Left ventricle myocardium superior (tissue), 1 donor: ENCODE data around the gene ACBD5. TPM values are rescaled to one million over a fixed set of nuclear protein-coding genes. Genes with fewer than 3 reads are reported as not detected.
"Not testable (repeated sequence)": the region's sequence is repeated elsewhere in the genome, so short reads cannot be mapped to it uniquely, and the experiment has no call there.

Source experiments
- ATAC-seq: fragments of 200-7000 bp; cut with Tn5 transposase; one replicate; pipeline ENCODE4 v1.9.1; 2020; ENCODE audit warnings: mild to moderate bottlenecking, moderate library complexity
- DNase-seq: peaks from one replicate; pipeline ENCODE4 v3.0.0-alpha.2; 2020
- intact Hi-C: fragments of 100-400 bp; cut with micrococcal nuclease; formaldehyde crosslinking; loops from one replicate; pipeline ENCODE4 v1.11.0; 2022
- total RNA-seq: library from RNA; stranded (reverse); fragmentation: NEBNext Ultra II Directional; extraction: Animal tissue kit (Norgen Biotek cat#: 25700); gene quantifications from one replicate; pipeline ENCODE4 v1.2.1, GENCODE V29; 2021
- donor health status: DM: no; HTN: yes; CAD: no; lungs with severe emphysema.

ACBD5 gene
- total RNA-seq, 1 donor from 2014 or later, result 87.7 TPM

DNA sequence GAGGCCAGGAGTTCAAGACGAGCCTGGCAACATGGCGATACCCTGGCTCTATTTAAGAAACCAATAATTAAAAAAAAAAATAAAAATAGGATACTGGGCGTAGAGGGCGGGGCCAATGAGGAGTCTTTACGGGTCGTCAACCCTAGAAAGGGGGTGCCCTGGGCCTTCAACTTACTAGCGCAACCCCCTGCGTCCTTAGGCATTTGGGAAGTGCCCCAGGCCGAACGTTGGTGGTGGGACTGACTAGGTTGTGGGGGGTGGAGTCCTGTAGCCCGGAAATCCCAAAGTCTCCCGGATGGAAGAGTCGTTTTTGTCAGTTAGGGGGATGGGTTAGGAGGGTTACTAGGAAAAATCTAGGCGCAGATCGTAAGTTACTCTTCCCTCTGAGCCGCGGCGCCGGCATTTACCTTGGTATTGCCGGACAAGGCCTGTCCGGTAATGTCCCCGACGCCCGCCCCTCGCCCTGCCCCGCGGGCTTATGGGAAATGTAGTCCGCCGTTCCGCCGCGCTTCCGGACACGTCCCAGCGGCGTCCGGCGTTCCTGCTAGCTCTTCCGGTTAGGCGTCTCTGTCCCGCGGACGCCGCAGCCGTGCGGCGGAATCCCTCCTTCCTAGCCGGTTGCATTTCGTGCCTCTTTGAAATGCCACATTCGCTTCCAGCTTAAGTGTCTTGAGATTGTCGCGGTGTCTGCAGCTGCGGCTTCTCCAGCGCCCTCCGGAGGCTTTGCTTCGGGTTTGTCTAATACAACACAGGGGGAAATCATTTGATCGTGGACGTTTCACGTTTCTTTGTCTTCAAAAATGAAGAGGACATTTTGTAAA is 1.3 kb upstream of the ACBD5 start:
- DNase-seq, result peak; percentile 96
- ATAC-seq, result peak; percentile 88
- intact Hi-C loops, result no loop called here

DNA sequence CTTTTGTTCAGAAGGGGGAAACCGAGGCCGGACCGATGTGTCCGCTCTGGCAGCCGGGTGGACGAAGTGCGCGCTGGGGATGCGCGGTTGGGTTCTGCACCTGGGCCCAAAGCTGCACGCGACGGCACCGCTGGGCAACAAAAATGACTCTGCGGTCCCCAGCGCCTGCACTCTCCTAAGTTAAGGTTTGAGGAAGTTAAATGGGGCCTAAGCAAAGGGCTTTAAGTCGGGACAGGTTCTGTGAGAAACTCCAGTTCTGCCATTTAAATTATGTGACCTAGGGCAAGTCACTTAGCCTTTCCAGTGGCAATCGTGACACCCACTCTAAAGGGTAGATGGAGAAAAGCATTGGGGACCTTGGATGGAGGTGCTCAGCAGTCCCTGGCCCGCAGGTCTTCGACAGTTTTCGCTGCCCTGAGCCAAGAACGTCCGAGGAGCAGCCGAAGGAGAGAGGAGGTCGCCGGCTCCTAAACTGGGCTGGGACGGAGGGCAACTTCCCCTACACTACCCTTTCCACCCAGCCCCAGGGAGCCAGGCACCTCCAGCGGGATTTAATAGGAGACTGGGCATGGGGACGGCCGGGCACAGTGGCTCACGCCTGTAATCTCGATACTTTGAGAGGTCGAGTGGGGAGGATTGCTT is 534 bp upstream of the ACBD5 start:
- DNase-seq (peak; percentile 40), ATAC-seq (peak; percentile 15)

DNA sequence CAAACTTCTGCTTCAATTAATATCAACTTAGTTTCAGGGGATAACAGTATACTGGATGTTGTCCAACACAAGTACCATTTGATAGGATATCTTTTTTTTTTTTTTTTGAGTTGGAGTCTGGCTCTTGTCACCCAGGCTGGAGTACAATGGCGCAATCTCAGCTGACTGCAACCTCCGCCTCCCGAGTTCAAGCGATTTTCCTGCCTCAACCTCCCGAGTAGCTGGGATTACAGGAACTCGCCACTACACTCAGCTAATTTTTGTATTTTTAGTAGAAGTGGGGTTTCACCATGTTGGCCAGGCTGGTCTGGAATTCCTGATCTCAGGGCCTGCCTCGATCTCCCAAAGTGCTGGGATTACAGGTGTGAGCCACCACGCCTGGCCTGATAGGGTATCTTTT is 3.1 kb downstream of the ACBD5 start:
- intact Hi-C loops, ATAC-seq, DNase-seq: not testable (repeated sequence)

More for the DNA sequence above, 534 bp upstream of the ACBD5 start:
- intact Hi-C loops, result no loop called here

- ATAC-seq, intact Hi-C loops, DNase-seq: not testable (repeated sequence)
Observed at GRCh38 chr10:27236589-27237128, 3.9 kb downstream of the ACBD5 start.

GRCh38 chr10:27235706-27236105 is 4.9 kb downstream of the ACBD5 start:
- ATAC-seq (no peak), DNase-seq (no peak)
- intact Hi-C loops, result no loop called here

GRCh38 chr10:27230022-27230421 is 10.6 kb downstream of the ACBD5 start:
- no peak for DNase-seq

GRCh38 chr10:27225642-27226257 is 14.8 kb downstream of the ACBD5 start:
- intact Hi-C loops, result no loop called here
- no peak for ATAC-seq
- no peak for DNase-seq

More at GRCh38 chr10:27230022-27230421, 10.6 kb downstream of the ACBD5 start:
- intact Hi-C loops, result no loop called here
- no peak for ATAC-seq

DNA sequence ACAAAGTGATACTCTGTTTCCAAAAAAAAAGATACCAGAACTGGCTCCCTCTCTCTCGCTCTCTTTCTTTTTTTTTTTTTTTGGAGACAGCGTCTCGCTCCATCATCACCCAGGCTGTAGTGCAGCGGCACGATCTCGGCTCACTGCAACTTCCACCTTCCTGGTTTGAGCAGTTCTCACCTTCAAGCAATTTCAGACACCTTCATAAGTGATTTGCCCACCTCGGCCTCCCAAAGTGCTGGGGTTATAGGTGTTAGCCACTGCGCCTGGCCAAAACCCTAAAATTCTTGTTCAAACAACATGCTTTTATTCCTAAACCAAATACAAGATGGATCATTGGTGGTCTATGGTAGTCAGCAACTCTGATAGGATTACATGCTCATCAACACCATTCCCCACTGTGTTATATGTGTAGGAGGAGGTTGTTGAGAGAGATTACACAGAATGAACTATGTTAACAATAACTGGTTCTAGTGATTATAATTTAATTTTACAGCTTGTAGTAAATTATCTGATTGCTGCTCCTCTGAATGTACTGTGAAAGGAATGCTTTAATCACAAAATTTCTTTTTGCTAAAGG is 15.5 kb downstream of the ACBD5 start:
- ATAC-seq (peak; percentile 15), DNase-seq (no peak)

DNA sequence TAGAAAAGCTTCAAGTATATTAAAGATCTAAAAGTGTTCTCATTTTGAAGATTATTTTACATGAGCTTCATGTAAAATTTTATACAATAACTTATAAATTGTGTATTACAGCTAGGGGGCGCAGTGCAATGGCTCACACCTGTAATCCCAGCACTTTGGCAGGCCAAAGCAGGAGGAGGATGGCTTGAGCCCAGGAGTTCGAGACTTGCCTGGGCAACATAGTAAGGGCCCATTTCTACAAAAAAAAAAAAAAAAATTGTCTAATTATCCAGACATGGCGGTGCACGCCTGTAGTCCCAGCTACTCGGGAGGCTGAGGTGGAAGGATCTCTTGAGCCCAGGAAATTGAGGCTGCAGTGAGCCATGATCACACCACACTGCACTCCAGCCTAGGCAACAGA is 16.6 kb downstream of the ACBD5 start:
- ATAC-seq (no peak), DNase-seq (no peak)
- intact Hi-C loops, result no loop called here

More for the DNA sequence above, 15.5 kb downstream of the ACBD5 start:
- intact Hi-C loops, result no loop called here

- ATAC-seq, result no peak
- intact Hi-C loops, result no loop called here
- no peak for DNase-seq
Observed at GRCh38 chr10:27207350-27207749, 33.2 kb downstream of the ACBD5 start.

- intact Hi-C loops, result no loop called here
- ATAC-seq (no peak), DNase-seq (no peak)
Observed at GRCh38 chr10:27203806-27204205, 36.8 kb downstream of the ACBD5 start.

DNA sequence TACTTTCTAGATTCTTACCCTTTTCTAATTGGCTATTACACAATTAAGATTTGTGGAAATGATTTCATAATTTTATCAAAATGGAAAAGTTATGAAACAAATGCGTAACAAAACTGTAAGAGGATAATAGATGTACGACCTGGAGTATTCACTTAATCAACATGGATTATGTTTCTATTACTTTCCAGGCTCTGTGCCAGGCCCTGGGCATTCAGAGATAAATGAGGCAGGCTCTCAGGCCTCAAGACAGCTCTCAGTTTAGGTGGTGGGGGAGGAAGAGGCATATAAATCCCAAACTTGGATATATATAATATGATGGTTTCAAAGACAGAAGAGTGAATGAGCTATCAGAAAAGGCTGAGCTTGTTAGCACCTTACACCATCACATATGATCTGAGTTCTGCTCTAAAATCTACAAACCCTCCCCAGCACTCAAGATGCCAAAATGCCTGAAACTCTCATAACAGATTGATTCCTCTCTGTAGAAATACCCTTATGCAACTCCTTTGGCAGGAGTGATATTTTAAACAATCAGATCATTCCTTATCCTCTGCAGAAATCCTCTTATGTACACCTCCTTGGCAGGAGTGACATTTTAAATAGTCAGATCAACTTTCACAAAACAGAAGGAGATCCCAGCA is 42.5 kb downstream of the ACBD5 start:
- ATAC-seq (peak; percentile 93), DNase-seq (peak; percentile 49)
- intact Hi-C loops, result no loop called here

GRCh38 chr10:27192284-27192683 is 48.3 kb downstream of the ACBD5 start:
- intact Hi-C loops, result no loop called here
- ATAC-seq (peak; percentile 23), DNase-seq (no peak)

DNA sequence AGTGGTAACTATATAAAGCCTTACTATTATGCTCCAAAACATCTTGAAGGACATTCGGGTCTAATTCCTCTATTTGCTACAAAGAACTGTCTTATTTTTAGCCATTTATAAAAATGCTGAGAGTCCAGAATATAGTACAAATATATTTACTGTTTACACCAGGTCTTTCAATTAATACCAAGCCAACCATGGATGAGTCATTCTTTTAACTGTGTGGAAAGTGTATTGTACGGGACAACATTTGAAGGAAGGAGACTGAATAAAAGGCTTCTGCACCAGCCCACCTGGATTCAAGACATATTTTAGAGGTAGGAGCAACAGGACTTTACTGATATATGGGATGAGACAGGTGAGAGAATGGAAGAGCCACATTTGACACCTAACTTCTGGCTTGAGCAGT is 50.1 kb downstream of the ACBD5 start:
- DNase-seq, result no peak
- no peak for ATAC-seq
- intact Hi-C loops, result no loop called here

GRCh38 chr10:27188897-27189296 is 51.7 kb downstream of the ACBD5 start:
- intact Hi-C loops, result no loop called here
- DNase-seq (no peak), ATAC-seq (no peak)

DNA sequence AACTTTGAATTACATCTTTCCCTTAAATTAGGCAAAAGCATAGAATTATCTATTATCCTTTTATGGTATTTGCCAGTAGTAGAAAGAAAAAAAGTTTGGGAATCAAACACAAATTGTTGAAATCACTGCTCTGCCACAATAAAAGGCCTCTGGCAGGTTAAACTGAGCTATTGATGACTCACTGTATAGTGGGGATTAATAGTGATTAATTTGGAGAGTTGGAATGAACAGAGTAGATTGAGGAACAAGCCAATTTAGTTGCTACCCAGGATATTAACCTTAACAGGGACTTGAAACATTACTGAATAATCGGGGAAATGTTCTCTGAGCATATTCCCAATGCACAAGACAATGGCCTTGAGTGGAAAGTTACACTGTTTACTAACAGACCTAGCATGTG is 52.3 kb downstream of the ACBD5 start:
- no peak for ATAC-seq
- no peak for DNase-seq
- intact Hi-C loops, result no loop called here

DNA sequence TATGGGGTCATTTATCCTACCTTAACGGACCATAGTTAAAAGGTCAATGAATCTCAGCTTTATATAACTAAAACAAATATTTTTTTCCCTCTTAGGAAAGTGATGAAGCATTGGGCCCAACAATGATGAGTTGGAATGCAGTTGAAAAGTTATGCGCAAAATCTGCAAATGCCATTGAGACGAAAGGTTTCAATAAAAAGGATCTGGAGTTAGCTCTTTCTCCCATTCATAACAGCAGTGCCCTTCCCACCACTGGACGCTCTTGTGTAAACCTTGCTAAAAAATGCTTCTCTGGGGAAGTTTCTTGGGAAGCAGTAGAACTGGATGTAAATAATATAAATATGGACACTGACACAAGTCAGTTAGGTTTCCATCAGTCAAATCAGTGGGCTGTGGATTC is 70.7 kb downstream of the ACBD5 start:
- intact Hi-C loops, result no loop called here
- no peak for DNase-seq

DNA sequence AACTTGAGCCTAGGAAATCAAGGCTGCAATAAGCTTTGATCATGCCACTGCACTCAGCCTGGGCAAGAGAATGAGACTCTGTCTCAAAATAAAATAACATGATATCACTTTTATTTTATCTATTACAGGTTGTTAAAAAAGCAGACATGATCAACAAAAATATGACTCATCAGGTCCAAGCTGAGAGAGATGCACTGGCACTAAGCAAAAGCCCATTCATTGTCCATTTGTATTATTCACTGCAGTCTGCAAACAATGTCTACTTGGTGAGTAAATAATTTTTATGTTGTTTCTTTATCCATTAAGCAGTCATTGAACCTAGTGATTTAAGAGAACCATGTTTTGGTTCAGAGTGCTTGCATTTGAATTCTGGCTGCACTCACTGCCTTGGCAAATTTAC is 82.2 kb downstream of the ACBD5 start:
- ATAC-seq (no peak), DNase-seq (no peak)
- intact Hi-C loops, result no loop called here

More for the DNA sequence above, 70.7 kb downstream of the ACBD5 start:
- ATAC-seq, result no peak

DNA sequence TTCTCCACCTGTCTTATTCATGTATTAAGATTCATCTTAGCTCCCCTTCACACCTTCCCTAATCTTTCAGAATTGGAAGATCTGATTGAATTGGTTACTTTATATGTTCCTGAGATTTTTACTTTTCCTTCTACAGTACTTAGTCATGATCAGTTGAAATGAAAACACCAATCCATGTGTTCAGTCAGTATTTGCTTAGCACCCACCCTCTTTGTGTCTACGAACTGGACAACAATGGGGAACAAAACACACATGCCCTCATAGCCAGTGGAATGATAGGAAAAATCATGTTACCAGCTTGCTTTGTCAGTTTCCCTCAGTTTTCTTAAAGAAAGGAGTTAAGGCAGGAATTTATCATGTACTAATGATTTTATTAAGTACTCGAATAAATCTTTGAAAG is 83.4 kb downstream of the ACBD5 start:
- DNase-seq (no peak), ATAC-seq (no peak)
- intact Hi-C loops, result no loop called here
